Measurements from ENCODE around the gene SFXN4. TPM values are rescaled to one million over a fixed set of nuclear protein-coding genes. Genes with fewer than 3 reads are reported as not detected.

SFXN4 gene
- total RNA-seq, 1 experiment from 2014 or later, result 24.0 TPM

GRCh38 chr10:119165171-119166117, at the start of gene SFXN4 (continued):
- TF ChIP-seq JAZF1 (CRISPR knock-in tag; IDR thresholded peaks at IDR 0.05), result no peak
- TF ChIP-seq ZNF121 (CRISPR knock-in tag; IDR thresholded peaks at IDR 0.05), result no peak
- TF ChIP-seq IRF1 (CRISPR knock-in tag; IDR thresholded peaks at IDR 0.05), result 0 out of 2 replicates have a peak, but pooled peaks have one; percentile 51
- no peak for TF ChIP-seq ATF1 (CRISPR knock-in tag; IDR thresholded peaks at IDR 0.05)
- no peak for TF ChIP-seq ZNF671 (CRISPR knock-in tag; IDR thresholded peaks at IDR 0.05)
- peak; percentile 24; the same call in 1 of the 2 replicates for TF ChIP-seq FOXK1 (CRISPR knock-in tag; IDR thresholded peaks at IDR 0.05)
- no peak for TF ChIP-seq ELF4 (CRISPR knock-in tag; IDR thresholded peaks at IDR 0.05; ENCODE audit: low read depth)
- TF ChIP-seq TP53 (CRISPR knock-in tag; IDR thresholded peaks at IDR 0.05), result 0 out of 2 replicates have a peak, but pooled peaks have one; percentile 47
- TF ChIP-seq TEAD1 (CRISPR knock-in tag; IDR thresholded peaks at IDR 0.05), result 0 out of 2 replicates have a peak, but pooled peaks have one; percentile 11
- TF ChIP-seq E2F5 (CRISPR knock-in tag; IDR thresholded peaks at IDR 0.05), result peak; percentile 27; the same call in 1 of the 2 replicates
- no peak for TF ChIP-seq ATF3 (CRISPR knock-in tag; conservative IDR thresholded peaks at IDR 0.05)
- TF ChIP-seq MLX (CRISPR knock-in tag; IDR thresholded peaks at IDR 0.05), result no peak
- peak; percentile 44; the same call in 1 of the 2 replicates for TF ChIP-seq GABPB1 (CRISPR knock-in tag; IDR thresholded peaks at IDR 0.05)
- TF ChIP-seq NFE2L1 (CRISPR knock-in tag; IDR thresholded peaks at IDR 0.05), result no peak
- peak; percentile 86 for TF ChIP-seq FOXP1 (CRISPR knock-in tag; IDR thresholded peaks at IDR 0.05; ENCODE audit: borderline replicate concordance)
- no peak for TF ChIP-seq SMAD3 (CRISPR knock-in tag; IDR thresholded peaks at IDR 0.05; ENCODE audit: borderline replicate concordance)
- TF ChIP-seq MXD4 (CRISPR knock-in tag; IDR thresholded peaks at IDR 0.05; ENCODE audit: borderline replicate concordance), result no peak
- peak; percentile 70; the same call in 1 of the 2 replicates for TF ChIP-seq TCF7 (CRISPR knock-in tag; IDR thresholded peaks at IDR 0.05; ENCODE audit: low read depth)
- peak; percentile 21; the same call in 1 of the 2 replicates for TF ChIP-seq TEAD4 (CRISPR knock-in tag; IDR thresholded peaks at IDR 0.05)
- TF ChIP-seq MAX (CRISPR knock-in tag; IDR thresholded peaks at IDR 0.05), result peak; percentile 91
- 0 out of 2 replicates have a peak, but pooled peaks have one; percentile 28 for TF ChIP-seq ZBTB43 (CRISPR knock-in tag; IDR thresholded peaks at IDR 0.05)
- peak; percentile 79 for TF ChIP-seq USF1 (CRISPR knock-in tag; IDR thresholded peaks at IDR 0.05)
- TF ChIP-seq ESRRA (CRISPR knock-in tag; IDR thresholded peaks at IDR 0.05; ENCODE audit: borderline replicate concordance), result peak; percentile 98
- no peak for TF ChIP-seq GTF2I (CRISPR knock-in tag; conservative IDR thresholded peaks at IDR 0.05)
